Measurements from ENCODE around the gene TENT4A.

DNA sequence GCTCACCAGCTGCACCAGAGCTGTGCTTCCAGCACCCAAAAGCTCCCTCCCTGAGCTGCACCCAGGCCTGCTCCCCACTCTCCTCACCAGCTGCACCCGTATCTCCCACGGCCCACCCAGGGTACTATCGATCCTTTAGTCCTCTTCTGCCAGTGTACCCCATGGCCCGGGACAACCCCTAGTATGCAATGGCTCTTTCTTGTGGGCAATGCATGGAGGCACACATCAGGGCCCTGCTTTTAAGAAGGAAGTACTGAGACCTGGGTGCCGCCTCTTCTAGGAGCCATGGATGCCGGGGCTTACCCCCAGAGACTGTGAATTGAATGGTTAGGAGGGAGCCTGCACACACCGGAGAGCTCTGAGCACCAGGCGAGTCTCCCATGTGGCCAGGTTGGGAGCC is 49.5 kb downstream of the TENT4A start:
- TF ChIP-seq, protein P1, sequence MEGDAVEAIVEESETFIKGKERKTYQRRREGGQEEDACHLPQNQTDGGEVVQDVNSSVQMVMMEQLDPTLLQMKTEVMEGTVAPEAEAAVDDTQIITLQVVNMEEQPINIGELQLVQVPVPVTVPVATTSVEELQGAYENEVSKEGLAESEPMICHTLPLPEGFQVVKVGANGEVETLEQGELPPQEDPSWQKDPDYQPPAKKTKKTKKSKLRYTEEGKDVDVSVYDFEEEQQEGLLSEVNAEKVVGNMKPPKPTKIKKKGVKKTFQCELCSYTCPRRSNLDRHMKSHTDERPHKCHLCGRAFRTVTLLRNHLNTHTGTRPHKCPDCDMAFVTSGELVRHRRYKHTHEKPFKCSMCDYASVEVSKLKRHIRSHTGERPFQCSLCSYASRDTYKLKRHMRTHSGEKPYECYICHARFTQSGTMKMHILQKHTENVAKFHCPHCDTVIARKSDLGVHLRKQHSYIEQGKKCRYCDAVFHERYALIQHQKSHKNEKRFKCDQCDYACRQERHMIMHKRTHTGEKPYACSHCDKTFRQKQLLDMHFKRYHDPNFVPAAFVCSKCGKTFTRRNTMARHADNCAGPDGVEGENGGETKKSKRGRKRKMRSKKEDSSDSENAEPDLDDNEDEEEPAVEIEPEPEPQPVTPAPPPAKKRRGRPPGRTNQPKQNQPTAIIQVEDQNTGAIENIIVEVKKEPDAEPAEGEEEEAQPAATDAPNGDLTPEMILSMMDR (IDR thresholded peaks at IDR 0.05; ENCODE audit: poor library complexity) = no peak
- no peak for TF ChIP-seq EZH2 (IDR thresholded peaks at IDR 0.05; ENCODE audit: borderline replicate concordance)

Measured in hepatocyte (in vitro differentiated cells).